NCI-H2107 (cell line): Measurements from ENCODE around the gene IREB2.
"Not testable (repeated sequence)": the region's sequence is repeated elsewhere in the genome, so short reads cannot be mapped to it uniquely, and the experiment has no call there.

Experiments
- DNase-seq: peaks from one replicate; lab custom pipeline; 2025; lab: John Stamatoyannopoulos, UW

The IREB2 gene, protein sequence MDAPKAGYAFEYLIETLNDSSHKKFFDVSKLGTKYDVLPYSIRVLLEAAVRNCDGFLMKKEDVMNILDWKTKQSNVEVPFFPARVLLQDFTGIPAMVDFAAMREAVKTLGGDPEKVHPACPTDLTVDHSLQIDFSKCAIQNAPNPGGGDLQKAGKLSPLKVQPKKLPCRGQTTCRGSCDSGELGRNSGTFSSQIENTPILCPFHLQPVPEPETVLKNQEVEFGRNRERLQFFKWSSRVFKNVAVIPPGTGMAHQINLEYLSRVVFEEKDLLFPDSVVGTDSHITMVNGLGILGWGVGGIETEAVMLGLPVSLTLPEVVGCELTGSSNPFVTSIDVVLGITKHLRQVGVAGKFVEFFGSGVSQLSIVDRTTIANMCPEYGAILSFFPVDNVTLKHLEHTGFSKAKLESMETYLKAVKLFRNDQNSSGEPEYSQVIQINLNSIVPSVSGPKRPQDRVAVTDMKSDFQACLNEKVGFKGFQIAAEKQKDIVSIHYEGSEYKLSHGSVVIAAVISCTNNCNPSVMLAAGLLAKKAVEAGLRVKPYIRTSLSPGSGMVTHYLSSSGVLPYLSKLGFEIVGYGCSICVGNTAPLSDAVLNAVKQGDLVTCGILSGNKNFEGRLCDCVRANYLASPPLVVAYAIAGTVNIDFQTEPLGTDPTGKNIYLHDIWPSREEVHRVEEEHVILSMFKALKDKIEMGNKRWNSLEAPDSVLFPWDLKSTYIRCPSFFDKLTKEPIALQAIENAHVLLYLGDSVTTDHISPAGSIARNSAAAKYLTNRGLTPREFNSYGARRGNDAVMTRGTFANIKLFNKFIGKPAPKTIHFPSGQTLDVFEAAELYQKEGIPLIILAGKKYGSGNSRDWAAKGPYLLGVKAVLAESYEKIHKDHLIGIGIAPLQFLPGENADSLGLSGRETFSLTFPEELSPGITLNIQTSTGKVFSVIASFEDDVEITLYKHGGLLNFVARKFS

DNA sequence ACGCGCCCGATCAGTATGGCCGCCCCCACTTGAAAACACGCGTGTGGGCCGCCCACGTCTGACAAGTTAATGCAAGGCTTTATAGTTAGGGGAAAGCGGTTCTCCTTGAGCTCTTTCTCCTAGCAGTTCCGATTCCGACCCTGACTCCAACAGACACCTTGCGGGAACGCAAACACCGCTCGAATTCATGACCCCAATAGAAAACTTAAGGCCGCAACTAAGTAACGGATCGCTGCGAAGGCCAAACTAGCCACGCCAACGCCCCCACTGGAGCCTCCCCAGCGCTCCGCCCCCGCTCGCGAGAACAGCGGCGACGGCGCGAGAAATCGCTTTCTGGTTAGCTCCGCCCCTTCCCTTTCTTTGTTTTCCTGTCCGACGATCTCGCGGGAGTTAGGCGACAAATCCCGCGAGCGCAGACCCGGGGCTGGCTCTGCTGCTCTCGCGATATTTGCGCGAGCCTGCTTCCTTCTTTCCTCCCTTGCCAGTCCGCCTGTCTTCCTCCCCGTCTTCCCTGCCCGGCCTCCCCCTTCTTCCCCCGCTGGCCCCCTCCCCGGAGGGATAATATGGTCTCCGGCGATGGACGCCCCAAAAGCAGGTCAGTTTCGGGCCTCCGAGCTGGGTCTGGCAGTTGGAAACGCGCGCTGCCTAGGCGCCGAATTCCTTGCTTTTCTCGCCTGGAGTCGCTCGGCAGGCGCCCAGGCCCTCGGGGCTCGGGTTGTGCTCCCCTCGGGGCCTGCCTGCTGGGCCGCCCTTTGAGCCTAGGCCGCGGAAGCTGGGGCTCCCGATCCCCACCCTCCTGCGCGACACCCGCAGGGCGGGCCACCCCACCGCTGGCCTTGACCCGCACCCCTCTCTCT is at the start of gene IREB2:
Gene IREB2 (plus strand): TSS at position 455 of the 857 bp plus-strand sequence. CDS start 122 bp downstream, at position 577.
- DNase-seq, result peak; percentile 94

DNA sequence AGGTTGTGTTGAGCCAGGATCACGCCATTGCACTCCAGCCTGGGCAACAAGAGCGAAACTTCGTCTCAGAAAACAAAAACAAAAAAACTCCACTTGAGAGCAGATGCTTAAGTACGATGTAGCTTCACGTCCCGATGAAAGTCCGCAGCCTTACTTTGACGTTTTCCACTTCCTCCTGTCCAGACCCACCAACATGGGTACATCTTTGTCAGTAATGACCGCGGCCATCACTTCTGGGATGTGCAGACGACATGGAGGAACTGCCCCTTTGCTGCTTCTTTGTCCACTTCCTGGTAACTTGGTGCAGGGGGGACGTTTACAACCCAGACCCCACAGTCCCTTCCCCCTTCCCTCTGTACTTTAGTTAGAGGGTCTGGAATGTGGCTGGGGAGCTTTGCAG is 49.2 kb upstream of the IREB2 start:
- no peak for DNase-seq

DNA sequence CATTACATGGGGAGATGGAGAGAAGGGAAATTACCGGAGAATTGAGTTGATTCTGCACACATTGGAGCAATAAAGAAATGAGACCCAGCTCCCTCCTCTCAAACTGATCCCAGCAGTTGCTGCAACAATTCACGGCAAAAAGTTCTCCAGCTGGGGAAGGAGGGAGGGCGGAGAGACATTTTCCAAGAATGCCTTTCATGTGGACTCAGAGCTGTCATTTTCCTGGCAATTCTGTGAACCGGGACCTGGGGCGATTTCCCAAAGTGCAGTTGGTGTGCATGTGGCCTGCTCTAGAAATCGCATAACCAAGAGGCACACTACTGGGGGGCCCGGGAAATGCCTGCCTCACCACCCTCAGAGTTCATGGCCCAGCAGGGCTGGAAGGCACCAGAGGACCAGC is 48.7 kb upstream of the IREB2 start:
- no peak for DNase-seq

DNA sequence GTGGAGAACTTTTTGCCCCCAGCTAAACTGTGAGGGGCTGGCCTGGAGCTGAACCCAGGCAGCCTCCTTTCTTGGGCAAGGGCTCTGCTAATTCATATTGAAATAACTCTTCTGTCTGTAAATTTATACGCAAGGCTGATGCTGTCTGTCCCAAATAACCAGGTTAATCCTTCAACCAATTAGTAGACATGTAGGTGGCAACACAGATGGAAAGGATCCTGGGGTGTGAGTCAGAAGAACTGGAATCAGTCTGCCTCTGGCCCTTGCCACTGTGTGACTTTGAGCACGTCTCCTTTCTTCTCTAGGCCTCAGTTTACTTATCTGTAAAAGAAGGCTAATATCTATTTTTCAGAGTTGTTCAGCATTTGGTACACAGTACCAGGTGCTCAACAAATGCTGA is 48.3 kb upstream of the IREB2 start:
- no peak for DNase-seq

DNA sequence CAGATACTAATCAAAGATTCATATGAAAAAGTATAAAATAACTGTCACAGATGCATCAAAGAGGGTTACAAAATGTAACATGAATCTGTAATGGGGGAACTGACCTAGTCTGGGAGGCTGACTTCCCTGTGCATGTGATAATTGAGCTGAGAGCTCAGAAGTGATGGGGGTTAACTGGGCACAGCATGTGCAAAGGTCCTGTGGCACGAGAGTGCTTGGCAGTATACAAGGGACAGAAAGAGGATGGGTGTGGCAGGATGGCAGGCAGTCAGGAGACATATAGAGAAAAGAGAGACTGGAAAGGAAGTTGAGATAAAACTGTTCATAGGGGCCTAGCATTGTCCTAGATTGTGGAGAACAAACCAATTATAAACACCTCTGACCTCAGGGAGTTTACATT is 47.8 kb upstream of the IREB2 start:
- no peak for DNase-seq

DNA sequence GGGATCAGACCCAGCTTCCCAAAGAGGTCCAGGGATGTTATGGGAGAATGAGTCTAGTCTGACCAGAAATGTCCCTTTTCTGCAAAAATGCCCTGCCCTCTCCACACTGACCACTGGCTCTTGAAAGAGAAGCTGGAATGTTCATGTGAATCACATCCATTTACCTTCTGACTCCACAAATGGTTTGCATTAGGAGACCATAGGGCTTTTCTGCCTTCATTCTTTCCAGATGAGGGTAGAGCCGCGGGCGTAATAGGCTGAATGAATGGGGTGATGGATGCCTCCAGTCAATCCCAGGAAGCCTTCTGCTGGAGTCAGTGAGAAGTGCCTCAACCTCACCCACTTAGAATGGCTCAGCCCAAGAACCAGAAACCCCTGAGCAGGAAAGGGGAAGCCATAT is 47.2 kb upstream of the IREB2 start:
- no peak for DNase-seq

DNA sequence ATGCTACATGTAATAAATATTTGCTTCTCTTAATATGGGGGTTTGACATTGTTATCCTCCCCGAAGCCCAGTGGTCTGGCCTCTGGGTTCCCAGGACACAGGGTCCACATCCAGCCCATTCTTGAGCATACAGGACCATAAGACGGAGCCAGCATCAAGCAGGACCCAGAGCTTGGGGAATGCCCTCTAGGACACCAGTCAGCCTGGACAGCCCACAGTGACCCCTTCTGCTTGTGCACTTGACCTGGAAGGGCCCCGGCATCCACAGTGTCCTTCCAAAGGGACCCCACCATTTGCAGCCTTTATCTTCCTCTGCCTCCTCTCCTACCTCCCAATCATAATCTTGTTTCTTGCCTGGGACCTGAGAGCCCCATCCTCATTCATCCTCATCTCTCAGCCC is 46.2 kb upstream of the IREB2 start:
- DNase-seq, result no peak

DNA sequence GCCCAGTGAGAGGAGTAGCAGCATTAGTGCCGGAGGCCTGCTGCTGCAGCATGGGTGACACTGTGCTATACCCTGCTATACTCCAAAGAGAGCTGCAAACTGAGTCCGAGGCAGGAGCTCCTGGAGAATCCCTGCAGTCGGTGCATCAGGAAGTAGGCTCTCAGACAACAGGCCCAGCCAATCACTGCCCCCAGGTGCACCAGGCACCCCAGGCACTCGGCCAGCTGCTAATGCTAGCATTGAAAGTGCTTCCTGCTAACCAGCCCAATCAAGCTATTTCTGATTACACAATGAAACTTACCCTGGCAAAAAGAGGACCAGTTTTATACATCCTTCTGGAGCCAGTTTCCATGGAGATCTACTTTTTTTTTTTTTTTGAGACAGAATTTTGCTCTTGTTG is 45.6 kb upstream of the IREB2 start:
- DNase-seq, result peak; percentile 39

DNA sequence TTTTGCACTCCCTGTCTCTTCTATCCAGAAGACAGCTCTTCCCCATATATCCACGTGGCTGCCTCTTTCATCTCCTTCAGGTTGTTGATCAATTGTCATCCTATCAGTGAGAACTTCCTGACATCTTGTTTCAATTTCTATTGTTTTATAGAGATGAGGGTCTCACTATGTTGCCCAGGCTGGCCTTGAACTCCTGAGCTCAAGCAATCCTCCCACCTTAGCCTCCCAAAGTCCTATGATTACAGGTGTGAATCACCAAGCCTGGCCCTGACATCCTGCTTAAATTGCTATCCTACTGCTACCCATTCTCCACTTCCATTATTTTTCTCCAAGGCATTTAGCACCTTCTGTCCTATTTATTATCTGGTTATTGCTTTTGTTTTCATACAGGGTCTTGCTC is 44.9 kb upstream of the IREB2 start:
- DNase-seq, result no peak

DNA sequence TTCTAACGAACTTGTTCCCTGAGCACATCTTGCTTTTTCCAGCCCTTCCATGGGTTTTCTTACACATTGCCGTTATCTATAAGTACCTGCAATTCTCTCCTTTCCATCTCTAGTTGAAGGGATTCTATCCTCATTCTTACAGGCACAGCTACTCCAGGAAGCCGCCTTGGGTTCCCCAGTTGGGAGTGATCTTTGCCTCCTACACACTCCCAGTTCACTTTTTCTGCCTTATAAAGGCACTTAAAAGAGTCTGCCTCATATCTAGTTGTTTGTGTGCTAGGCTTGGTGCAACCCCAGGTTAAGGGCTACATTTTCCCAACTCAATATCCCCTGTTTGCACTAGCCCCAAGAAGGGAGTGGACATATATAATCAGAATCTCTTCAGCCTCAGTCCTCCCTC is 44.0 kb upstream of the IREB2 start:
- DNase-seq, result no peak

DNA sequence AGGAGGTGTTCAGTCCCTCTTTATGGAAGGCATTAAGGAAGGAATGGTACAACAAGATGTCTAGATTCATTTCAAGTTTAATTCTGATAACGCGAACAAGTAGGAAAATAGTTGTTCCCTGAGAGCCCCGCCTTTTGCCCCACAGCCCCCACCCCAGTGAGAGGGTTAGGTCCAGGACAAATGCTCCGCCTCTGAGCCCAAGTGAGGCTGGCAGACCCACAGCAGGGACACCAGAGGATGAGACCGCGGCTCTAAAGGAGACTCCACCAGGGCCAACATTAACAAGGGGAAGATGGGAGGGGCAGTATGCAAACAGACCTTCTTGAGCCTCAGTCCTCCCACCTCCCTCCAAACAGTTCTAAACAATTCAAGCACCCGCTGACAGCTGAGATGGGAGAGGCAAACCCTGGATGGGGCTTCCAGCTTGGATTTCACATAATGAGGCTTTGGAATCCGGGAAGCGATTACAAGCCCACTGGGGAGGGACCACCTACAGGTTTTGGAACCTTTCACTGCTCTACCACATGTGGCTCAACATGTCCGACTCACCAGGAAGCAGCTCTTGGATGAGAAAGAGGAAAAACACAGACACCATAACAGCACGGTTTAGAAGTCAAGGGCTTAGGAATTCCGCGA is 42.9 kb upstream of the IREB2 start:
- no peak for DNase-seq

DNA sequence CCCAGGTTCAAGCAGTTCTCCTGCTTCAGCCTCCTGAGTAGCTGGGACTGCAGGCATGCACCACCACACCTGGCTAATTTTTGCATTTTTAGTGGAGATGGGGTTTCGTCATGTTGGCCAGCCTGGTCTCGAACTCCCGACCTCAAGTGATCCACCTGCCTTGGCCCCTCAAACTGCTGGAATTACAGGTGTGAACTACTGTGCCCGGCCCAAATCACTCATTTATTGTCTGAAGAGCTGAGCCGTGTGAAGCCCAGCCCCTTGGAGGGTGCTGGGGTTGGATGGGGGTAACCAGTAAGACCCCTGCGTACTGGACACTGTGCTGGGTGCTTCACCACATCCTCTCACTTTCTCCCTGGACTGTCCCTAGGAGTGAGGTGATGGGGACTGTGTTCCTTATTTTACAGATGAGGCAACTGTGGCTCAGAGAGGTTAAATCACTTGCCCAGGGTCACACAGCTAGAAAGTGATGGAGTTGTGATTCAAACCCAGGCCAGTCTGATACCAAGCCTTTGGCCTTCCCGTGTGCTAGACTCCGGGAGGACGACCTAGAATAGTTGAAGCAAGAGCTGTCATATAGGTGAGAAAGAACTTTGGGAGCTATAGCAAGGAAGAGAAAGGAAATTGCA is 41.7 kb upstream of the IREB2 start:
- no peak for DNase-seq

DNA sequence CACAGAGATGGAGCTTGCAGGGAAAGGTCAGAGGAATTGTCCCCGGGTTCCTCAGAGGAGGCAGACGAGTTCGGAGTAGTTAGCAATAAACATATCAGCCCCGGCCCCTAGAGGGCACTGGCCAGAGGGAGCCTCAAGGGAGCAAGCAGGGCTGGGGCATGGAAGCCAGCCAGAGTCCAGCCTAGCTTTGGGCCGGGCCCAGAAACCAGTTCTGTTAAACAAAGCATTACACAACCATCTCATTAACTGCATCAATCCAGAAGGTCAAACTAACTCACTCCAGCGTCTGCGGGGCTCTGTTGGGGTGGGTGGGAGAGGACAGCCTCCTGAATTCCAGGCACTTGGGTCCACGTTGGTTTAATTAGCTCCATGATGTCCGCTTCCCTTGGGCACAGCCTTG is 41.0 kb upstream of the IREB2 start:
- DNase-seq, result no peak

DNA sequence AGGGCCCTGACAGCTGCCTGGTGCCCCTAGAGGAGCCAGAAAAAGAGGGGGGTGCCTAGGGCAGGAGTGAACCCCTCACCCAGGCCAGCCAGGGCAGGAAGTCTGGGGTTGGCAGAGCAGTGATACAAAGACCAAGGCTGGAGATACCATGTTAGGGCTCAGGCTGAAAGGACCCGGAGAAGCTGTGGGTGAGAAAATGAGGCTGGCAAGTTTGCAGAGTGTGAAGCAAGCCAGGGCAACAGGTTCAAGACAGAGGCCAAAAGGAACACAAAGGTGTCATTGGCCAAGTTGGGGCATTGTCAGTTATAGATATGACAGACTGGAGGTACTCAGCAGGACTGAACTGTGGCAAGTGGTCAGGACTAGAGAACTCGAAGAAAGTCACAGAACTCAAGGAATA is 40.6 kb upstream of the IREB2 start:
- no peak for DNase-seq

DNA sequence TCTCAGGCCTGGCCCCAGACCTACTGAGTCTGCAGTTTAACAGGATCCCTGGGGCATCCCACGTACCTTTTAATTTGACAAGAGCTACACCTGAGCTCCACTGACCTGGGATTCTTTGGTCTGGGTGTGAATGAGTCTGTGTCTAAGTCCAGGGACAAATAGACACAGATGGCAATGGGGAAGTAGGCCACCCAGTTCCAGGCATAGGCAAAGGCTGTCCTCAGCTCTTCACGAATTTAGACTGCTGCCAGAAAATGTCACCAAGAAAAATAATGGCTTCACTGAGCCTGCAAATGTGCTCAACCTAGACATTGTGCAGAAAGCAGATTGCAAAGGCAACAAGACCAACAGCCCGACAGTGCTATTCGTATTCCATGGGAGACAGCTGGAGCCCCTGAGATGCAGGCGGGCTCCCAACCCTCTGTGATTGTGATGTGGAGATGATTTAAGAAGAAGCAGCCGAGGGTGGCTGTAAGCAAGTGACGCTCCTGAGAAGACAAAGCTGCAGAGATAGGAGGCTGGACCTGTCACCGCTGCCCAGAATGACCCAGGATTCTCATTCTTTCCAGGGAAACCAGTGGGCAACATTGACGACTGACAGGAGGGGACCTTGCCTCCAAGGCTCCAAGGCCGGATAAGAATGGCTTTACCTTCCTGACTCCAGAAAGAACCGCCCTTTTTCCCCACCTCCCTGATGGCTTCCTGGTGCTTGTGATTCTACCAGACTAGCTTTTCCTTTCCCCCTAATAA is 39.8 kb upstream of the IREB2 start:
- no peak for DNase-seq

DNA sequence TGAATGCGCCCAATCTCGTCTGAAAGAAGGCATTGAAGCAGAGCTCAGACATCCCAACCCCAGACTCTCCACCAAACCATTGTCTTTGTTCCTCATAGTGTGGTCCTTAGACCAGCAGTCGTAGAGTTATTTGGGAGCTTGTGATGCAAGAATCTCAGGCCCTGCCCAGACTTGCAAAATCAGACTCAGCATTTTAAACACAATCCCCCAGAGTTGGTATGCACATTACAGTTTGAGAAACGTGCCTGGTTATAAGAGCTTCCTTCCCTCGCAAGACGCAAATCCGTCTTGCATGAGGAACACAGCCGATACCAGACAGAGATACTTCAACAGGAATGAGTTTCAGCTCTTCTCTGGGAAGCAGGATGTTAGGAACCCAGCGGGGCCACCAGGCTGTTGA is 38.9 kb upstream of the IREB2 start:
- DNase-seq, result no peak

DNA sequence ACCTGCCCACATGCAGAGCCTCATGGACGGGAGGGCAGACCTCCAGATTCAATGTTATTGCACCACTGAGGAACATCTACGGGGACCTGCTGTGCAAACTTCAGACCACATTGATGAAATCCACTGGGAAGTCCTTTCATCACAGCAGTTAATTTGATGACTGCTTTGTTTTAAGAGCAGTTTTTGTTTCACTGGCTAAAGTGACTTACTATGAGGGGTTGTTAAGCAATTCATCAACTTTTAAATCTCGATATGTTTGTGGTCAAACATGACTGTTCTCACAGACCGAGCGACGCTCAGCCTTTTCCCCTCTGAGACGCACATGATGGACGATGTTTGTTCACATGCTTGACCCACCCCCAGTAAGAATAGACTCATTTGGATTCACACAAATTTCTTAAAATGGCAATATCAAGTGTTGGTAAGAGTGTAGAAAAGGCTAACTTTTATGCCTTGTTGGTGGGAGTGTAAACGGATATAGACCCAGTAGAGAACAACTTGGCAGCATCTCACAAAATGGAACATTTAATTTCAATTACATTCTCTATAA is 35.9 kb upstream of the IREB2 start:
- no peak for DNase-seq

DNA sequence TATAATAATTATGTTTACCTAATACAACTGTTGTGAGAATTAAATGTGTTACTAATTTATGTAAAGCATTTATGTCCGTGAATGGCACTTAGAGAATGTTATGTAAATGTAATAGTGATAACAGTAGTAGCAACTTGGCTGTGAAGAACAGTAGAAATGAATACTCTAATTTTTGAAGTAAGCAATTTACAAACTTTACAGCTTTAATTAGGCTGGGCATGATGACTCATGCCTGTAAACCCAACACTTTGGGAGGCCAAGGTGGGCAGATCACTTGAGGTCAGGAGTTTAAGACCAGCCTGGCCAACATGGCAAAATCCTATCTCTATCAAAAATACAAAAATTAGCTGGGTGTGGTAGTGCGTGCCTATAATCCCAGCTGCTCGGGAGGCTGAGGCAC is 33.9 kb upstream of the IREB2 start:
- no peak for DNase-seq

DNA sequence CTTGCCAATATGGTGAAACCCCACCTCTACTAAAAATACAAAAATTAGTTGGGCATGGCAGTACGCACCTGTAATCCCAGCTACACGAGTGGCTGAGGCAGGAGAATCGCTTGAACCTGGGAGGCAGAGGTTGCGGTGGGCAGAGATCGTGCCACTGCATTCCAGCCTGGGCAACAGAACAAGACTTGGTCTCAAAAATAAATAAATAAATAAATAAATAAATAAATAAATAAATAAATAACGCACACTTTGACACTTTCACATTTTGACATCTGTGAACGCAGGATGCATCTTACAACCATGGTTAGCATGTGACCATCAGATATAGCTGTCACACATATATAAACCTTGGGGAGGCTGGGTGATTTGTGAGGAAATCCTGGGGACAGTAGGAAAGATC is 33.2 kb upstream of the IREB2 start:
- DNase-seq, result not testable (repeated sequence)

DNA sequence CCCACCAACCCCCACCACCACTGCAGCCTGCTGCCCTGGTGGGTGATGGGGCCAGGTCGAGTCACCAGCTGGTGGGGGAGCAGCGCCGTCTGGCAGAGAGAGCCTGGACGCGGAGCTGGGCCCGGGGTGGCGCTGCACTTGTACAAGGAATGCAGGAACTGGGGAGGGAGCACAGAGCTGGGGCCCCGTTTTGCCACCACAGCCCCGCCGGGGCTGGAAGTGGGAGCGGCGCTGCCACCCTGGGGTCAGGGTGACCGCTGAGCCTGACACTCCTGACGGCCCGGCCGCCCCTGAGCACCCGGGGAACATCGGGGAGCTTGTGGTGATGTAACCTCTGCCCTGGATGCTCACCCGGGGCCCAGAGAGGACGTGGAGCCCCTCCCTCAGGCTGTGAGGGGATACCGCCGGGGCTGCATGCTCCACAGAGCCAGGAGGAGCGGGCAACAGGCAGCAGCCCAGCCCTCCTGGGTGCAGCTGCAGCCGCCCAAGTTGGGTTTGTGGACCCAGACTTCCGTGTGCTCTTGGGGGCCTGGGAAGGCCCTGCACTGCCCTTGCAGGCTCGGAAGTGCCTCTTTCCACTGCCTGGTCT is 32.6 kb upstream of the IREB2 start:
- DNase-seq, result no peak
